H1 (cell line): ENCODE results near the gene TRA2A. TPM values are rescaled to one million over a fixed set of nuclear protein-coding genes. Genes with fewer than 3 reads are reported as not detected.

ENCODE experiments used
- ATF2 ChIP-seq: IDR thresholded peaks from 2 replicates; pipeline ENCODE4 v1.6.1; 2012; ENCODE audit warnings: low read length, inconsistent platforms
- ATF3 ChIP-seq: IDR thresholded peaks from 2 replicates; pipeline ENCODE4 v1.6.1; 2011; ENCODE audit warnings: low read depth, mild to moderate bottlenecking, low read length; ENCODE audit not compliant: insufficient read depth
- BACH1 ChIP-seq: IDR thresholded peaks from 2 replicates; pipeline ENCODE4 v1.6.1; 2012; ENCODE audit warnings: low read length, improper control_type of control experiment
- CHD1 ChIP-seq: IDR thresholded peaks from 2 replicates; pipeline ENCODE4 v1.6.1; 2012; ENCODE audit warnings: low read depth, low read length, improper control_type of control experiment
- CTCF ChIP-seq, 3 experiments: IDR thresholded peaks; 1 replicate in 2 of 3; 2 replicates in 1 of 3; pipeline versions ENCODE4 v1.5.1 to v1.6.1; 2011; ENCODE audit warnings: low read length in 3 of 3, mild to moderate bottlenecking in 3 of 3, inconsistent platforms in 2 of 3, low read depth in 1 of 3, moderate library complexity in 1 of 3; ENCODE audit not compliant: insufficient read depth in 1 of 3; ENCODE audit errors: control extremely low read depth in 1 of 3
- GTF2F1 ChIP-seq: IDR thresholded peaks from 2 replicates; pipeline ENCODE4 v1.6.1; 2012; ENCODE audit warnings: low read depth, low read length, improper control_type of control experiment, borderline replicate concordance
- HDAC2 ChIP-seq, 2 experiments: fragments of 300-600 bp in 1 of 2; sonication (generic) in 1 of 2; IDR thresholded peaks; 2 replicates each; pipeline ENCODE4 v1.6.1; 2011 to 2012; ENCODE audit warnings: low read depth in 2 of 2, low read length in 2 of 2, mild to moderate bottlenecking in 2 of 2, moderate library complexity in 2 of 2, borderline replicate concordance in 1 of 2, inconsistent platforms in 1 of 2
- JUN ChIP-seq: IDR thresholded peaks from 2 replicates; pipeline ENCODE4 v1.6.1; 2011; ENCODE audit warnings: low read depth, mild to moderate bottlenecking, improper control_type of control experiment, low read length
- KDM4A ChIP-seq: IDR thresholded peaks from one replicate; pipeline ENCODE4 v1.7.1; 2012; ENCODE audit warnings: low read depth, mild to moderate bottlenecking, moderate library complexity, low read length, inconsistent platforms; ENCODE audit not compliant: severe bottlenecking
- KDM5A ChIP-seq: fragments of 200-600 bp; IDR thresholded peaks from 2 replicates; pipeline ENCODE4 v1.7.1; 2012; ENCODE audit warnings: mild to moderate bottlenecking, low read length, inconsistent platforms, mixed read lengths
- MAX ChIP-seq: IDR thresholded peaks from 2 replicates; pipeline ENCODE4 v1.6.1; 2012; ENCODE audit warnings: inconsistent platforms
- PHF8 ChIP-seq: fragments of 200-600 bp; sonication (generic); conservative IDR thresholded peaks from 2 replicates; pipeline ENCODE4 v1.7.1; 2012; ENCODE audit warnings: low read depth, mild to moderate bottlenecking, inconsistent platforms, low read length, moderate library complexity
- RAD21 ChIP-seq, 2 experiments: IDR thresholded peaks in 1 of 2; conservative IDR thresholded peaks in 1 of 2; 2 replicates each; pipeline ENCODE4 v1.6.1; 2011; ENCODE audit warnings: low read depth in 2 of 2, low read length in 2 of 2, improper control_type of control experiment in 1 of 2, inconsistent platforms in 1 of 2, mild to moderate bottlenecking in 1 of 2, moderate library complexity in 1 of 2
- RBBP5 ChIP-seq: IDR thresholded peaks from 2 replicates; pipeline ENCODE4 v1.7.1; 2012; ENCODE audit warnings: low read depth, mild to moderate bottlenecking, inconsistent platforms, low read length, moderate library complexity, borderline replicate concordance
- SIX5 ChIP-seq: IDR thresholded peaks from 2 replicates; pipeline ENCODE4 v1.6.1; 2011; ENCODE audit warnings: mild to moderate bottlenecking, low read depth, low read length
- TAF1 ChIP-seq: IDR thresholded peaks from 2 replicates; pipeline ENCODE4 v1.6.1; 2011; ENCODE audit warnings: mild to moderate bottlenecking, low read depth, low read length
- TBP ChIP-seq: IDR thresholded peaks from 2 replicates; pipeline ENCODE4 v1.6.1; 2011; ENCODE audit warnings: low read depth, low read length, improper control_type of control experiment
- polyA plus RNA-seq, 7 experiments: library from polyadenylated mRNA; depleted of rRNA in 3 of 7; stranded (reverse) in 5 of 7; unstranded in 2 of 7; fragments of >200 nt in 5 of 7; fragments of 200-250 nt in 2 of 7; gene quantifications; 1 replicate in 5 of 7; 2 replicates in 1 of 7; 4 replicates in 1 of 7; pipeline versions ENCODE4 v1.2.1 to v1.2.3, GENCODE V29; 2011 to 2013; ENCODE audit warnings: missing spikeins in 2 of 7, mixed read lengths in 2 of 7
- total RNA-seq: library from RNA; stranded (reverse); fragmentation: NEBNext Ultra II Directional; extraction: Animal tissue kit (Norgen Biotek cat#: 25700); gene quantifications from 2 replicates; pipeline ENCODE4 v1.2.1, GENCODE V29; 2021

The TRA2A gene
- total and polyA plus RNA-seq, 2 of the 8 experiments (the other 6 are each of a cell fraction or from before 2014, with no cell fraction given): 116 to 125 TPM

GRCh38 chr7:23470330-23471105 lies 61.3 kb downstream of the TRA2A start, which contains the start of gene IGF2BP3 (continued):
- TF ChIP-seq CTCF (IDR thresholded peaks at IDR 0.05; ENCODE audit: control extremely low read depth in 1 of 3, insufficient read depth in 1 of 3, low read depth in 1 of 3, low read length in 3 of 3) (no peak), TBP (peak; percentile 79), ATF3 (0 out of 2 replicates have a peak, but pooled peaks have one; percentile 26), CHD1 (peak; percentile 71; the same call in 1 of the 2 replicates), GTF2F1 (peak; percentile 49; the same call in 1 of the 2 replicates), BACH1 (peak; percentile 79), RAD21 (IDR thresholded peaks at IDR 0.05 in 1 of 2, conservative IDR thresholded peaks at IDR 0.05 in 1 of 2; ENCODE audit: low read depth in 2 of 2, low read length in 2 of 2) (0 out of 4 replicates have a peak, but pooled peaks have one; percentile 0 to 10), TAF1 (peak; percentile 82), PHF8 (no peak; the same call in 1 of the 2 replicates), MAX (peak; percentile 86), HDAC2 (IDR thresholded peaks at IDR 0.05; ENCODE audit: borderline replicate concordance in 1 of 2, low read depth in 2 of 2, low read length in 2 of 2) (peak; percentile 41 to 98; a peak in 3 of 4 replicates), KDM5A (no peak), KDM4A (peak; percentile 0), RBBP5 (peak; percentile 86), JUN (no peak), ATF2 (0 out of 2 replicates have a peak, but pooled peaks have one; percentile 84), SIX5 (no peak)
